H1 (cell line): ENCODE data around the gene CCDC191. TPM values are rescaled to one million over a fixed set of nuclear protein-coding genes. Genes with fewer than 3 reads are reported as not detected.

Source experiments
- CTCF ChIA-PET: fragments of 300-600 bp; sonication (Branson Sonifier 250); formaldehyde crosslinking; loops from one replicate; lab custom pipeline; 2021; ENCODE audit not compliant: partially characterized antibody; lab: Charles Lee
- POLR2A ChIA-PET: fragments of 300-600 bp; sonication (Branson Sonifier 250); formaldehyde crosslinking; loops from one replicate; lab custom pipeline; 2021; ENCODE audit warnings: inconsistent platforms; ENCODE audit not compliant: partially characterized antibody; lab: Charles Lee
- DNase-seq, 2 experiments: peaks; one replicate each; pipeline versions ENCODE4 v3.0.0 to v3.0.0-alpha.2; 2010 to 2022; ENCODE audit warnings: low spot score in 2 of 2, low read depth in 1 of 2, mixed read lengths in 1 of 2
- FAIRE-seq: peaks from 2 replicates; lab custom pipeline; 2011; peaks lifted over from hg19 to GRCh38; lab: Jason Lieb, UNC
- H2AFZ ChIP-seq: 2 replicates; pipeline ENCODE4 v1.8.1; 2012; ENCODE audit warnings: low read length, inconsistent platforms
- H2AK5ac ChIP-seq: 2 replicates; pipeline ENCODE4 v1.6.1; 2013; ENCODE audit warnings: low read depth, low read length
- H2BK120ac ChIP-seq: replicated peaks from 2 replicates; pipeline ENCODE3; 2013; ENCODE audit warnings: low read depth, low read length, inconsistent platforms
- H2BK12ac ChIP-seq: 2 replicates; pipeline ENCODE4 v1.6.1; 2013; ENCODE audit warnings: low read depth, low read length
- H2BK15ac ChIP-seq: 2 replicates; pipeline ENCODE4 v1.6.1; 2013; ENCODE audit warnings: low read length
- H2BK20ac ChIP-seq: 2 replicates; pipeline ENCODE4 v1.6.1; 2013; ENCODE audit warnings: low read length
- H2BK5ac ChIP-seq: 2 replicates; pipeline ENCODE4 v1.6.1; 2013; ENCODE audit warnings: low read depth, low read length
- H3K14ac ChIP-seq: 2 replicates; pipeline ENCODE4 v1.6.1; 2013; ENCODE audit warnings: inconsistent platforms; ENCODE audit not compliant: insufficient read length
- H3K18ac ChIP-seq: 2 replicates; pipeline ENCODE4 v1.6.1; 2013; ENCODE audit warnings: low read length; ENCODE audit errors: extremely low read depth
- H3K23ac ChIP-seq: 2 replicates; pipeline ENCODE4 v1.6.1; 2013; ENCODE audit warnings: inconsistent platforms; ENCODE audit not compliant: insufficient read length
- H3K23me2 ChIP-seq: 2 replicates; pipeline ENCODE4 v1.6.1; 2013; ENCODE audit warnings: low read depth, low read length
- H3K27ac ChIP-seq: 2 replicates; pipeline ENCODE4 v1.6.1; 2011; ENCODE audit warnings: low read depth, low read length, inconsistent platforms
- H3K27me3 ChIP-seq, 4 experiments: replicated peaks in 1 of 4; 1 replicate in 1 of 4; 2 replicates in 3 of 4; pipeline versions ENCODE4 v1.6.1 to v1.8.1; 2011 to 2013; ENCODE audit warnings: low read length in 3 of 4, mild to moderate bottlenecking in 3 of 4, inconsistent platforms in 2 of 4, mixed read lengths in 2 of 4, moderate library complexity in 1 of 4; ENCODE audit not compliant: control insufficient read depth in 3 of 4, insufficient read depth in 3 of 4; ENCODE audit errors: extremely low read depth in 1 of 4
- H3K36me3 ChIP-seq, 4 experiments: 2 replicates each; pipeline versions ENCODE4 v1.6.1 to v1.8.1; 2011 to 2013; ENCODE audit warnings: mild to moderate bottlenecking in 4 of 4, low read length in 3 of 4, moderate library complexity in 2 of 4, control low read depth in 1 of 4, inconsistent platforms in 1 of 4; ENCODE audit not compliant: insufficient read depth in 4 of 4, control insufficient read depth in 2 of 4
- H3K4ac ChIP-seq: replicated peaks from 2 replicates; pipeline ENCODE3; 2013; ENCODE audit warnings: low read length, low read depth, mixed read lengths, inconsistent platforms; ENCODE audit not compliant: insufficient read length
- H3K4me1 ChIP-seq, 4 experiments: replicated peaks in 1 of 4; 1 replicate in 1 of 4; 2 replicates in 3 of 4; pipeline versions ENCODE4 v1.6.1 to v1.8.1; 2011 to 2013; ENCODE audit warnings: low read length in 3 of 4, inconsistent platforms in 2 of 4, mixed read lengths in 1 of 4; ENCODE audit not compliant: insufficient read depth in 4 of 4, control insufficient read depth in 3 of 4
- H3K4me2 ChIP-seq, 2 experiments: 2 replicates each; pipeline versions ENCODE4 v1.6.1 to v1.8.1; 2011 to 2013; ENCODE audit warnings: low read depth in 2 of 2, low read length in 2 of 2, control low read depth in 1 of 2, inconsistent platforms in 1 of 2, mild to moderate bottlenecking in 1 of 2; ENCODE audit not compliant: insufficient read depth in 1 of 2
- H3K4me3 ChIP-seq, 4 experiments: fragments of 200-600, 300-600 bp in 1 of 4; sonication (generic), shearing (Covaris generic), sonication (Bioruptor Twin) in 1 of 4; 2 replicates each; pipeline versions ENCODE4 v1.5.1 to v1.8.1; 2011 to 2016; ENCODE audit warnings: low read length in 4 of 4, low read depth in 3 of 4, control low read depth in 2 of 4, inconsistent platforms in 2 of 4, mild to moderate bottlenecking in 2 of 4, mixed read lengths in 1 of 4, moderate library complexity in 1 of 4; ENCODE audit not compliant: insufficient read depth in 2 of 4; ENCODE audit errors: extremely low read depth in 1 of 4
- H3K56ac ChIP-seq: replicated peaks from 2 replicates; pipeline ENCODE3; 2013; ENCODE audit warnings: low read depth, mild to moderate bottlenecking, mixed read lengths, low read length, inconsistent platforms; ENCODE audit not compliant: insufficient read length
- H3K79me1 ChIP-seq: 2 replicates; pipeline ENCODE4 v1.6.1; 2013; ENCODE audit warnings: low read depth, low read length, control low read depth
- H3K79me2 ChIP-seq, 2 experiments: 2 replicates each; pipeline versions ENCODE4 v1.6.1 to v1.8.1; 2012 to 2013; ENCODE audit warnings: low read length in 2 of 2, mild to moderate bottlenecking in 2 of 2, inconsistent platforms in 1 of 2; ENCODE audit not compliant: insufficient read depth in 2 of 2, control insufficient read depth in 1 of 2
- H3K9ac ChIP-seq, 4 experiments: replicated peaks in 1 of 4; 1 replicate in 1 of 4; 2 replicates in 3 of 4; pipeline versions ENCODE4 v1.6.1 to v1.8.1; 2011 to 2013; ENCODE audit warnings: low read depth in 3 of 4, low read length in 3 of 4, control low read depth in 2 of 4, mild to moderate bottlenecking in 2 of 4, moderate library complexity in 2 of 4, inconsistent platforms in 1 of 4; ENCODE audit errors: extremely low read depth in 1 of 4
- H3K9me3 ChIP-seq, 2 experiments: 2 replicates each; pipeline versions ENCODE4 v1.6.1 to v1.8.1; 2012 to 2013; ENCODE audit warnings: mild to moderate bottlenecking in 2 of 2, moderate library complexity in 2 of 2, control low read depth in 1 of 2, inconsistent platforms in 1 of 2, low read depth in 1 of 2, low read length in 1 of 2, mixed read lengths in 1 of 2; ENCODE audit not compliant: insufficient read depth in 2 of 2
- H4K20me1 ChIP-seq, 2 experiments: replicated peaks in 1 of 2; 2 replicates each; pipeline versions ENCODE3 to v1.8.1; 2011 to 2013; ENCODE audit warnings: inconsistent platforms in 2 of 2, low read length in 2 of 2, mild to moderate bottlenecking in 1 of 2; ENCODE audit not compliant: insufficient read depth in 2 of 2, control insufficient read depth in 1 of 2
- H4K5ac ChIP-seq: 2 replicates; pipeline ENCODE4 v1.6.1; 2013; ENCODE audit warnings: low read length, low read depth, mixed read lengths, inconsistent platforms; ENCODE audit not compliant: insufficient read length
- H4K8ac ChIP-seq: 2 replicates; pipeline ENCODE4 v1.8.0; 2013; ENCODE audit warnings: mild to moderate bottlenecking, moderate library complexity, low read length, inconsistent platforms; ENCODE audit not compliant: insufficient read depth; ENCODE audit errors: extremely low read depth
- H4K91ac ChIP-seq: replicated peaks from 2 replicates; pipeline ENCODE3; 2013; ENCODE audit warnings: low read length, mixed read lengths, inconsistent platforms; ENCODE audit not compliant: insufficient read length
- CREB1 ChIP-seq: IDR thresholded peaks from 2 replicates; pipeline ENCODE4 v1.6.1; 2012; ENCODE audit warnings: inconsistent platforms
- EGR1 ChIP-seq: IDR thresholded peaks from 2 replicates; pipeline ENCODE4 v1.6.1; 2011; ENCODE audit warnings: low read depth, low read length, borderline replicate concordance
- EP300 ChIP-seq, 2 experiments: IDR thresholded peaks; 1 replicate in 1 of 2; 2 replicates in 1 of 2; pipeline ENCODE4 v1.6.1; 2011 to 2012; ENCODE audit warnings: low read depth in 2 of 2, low read length in 2 of 2, mild to moderate bottlenecking in 2 of 2, borderline replicate concordance in 1 of 2, inconsistent platforms in 1 of 2, moderate library complexity in 1 of 2
- GTF2F1 ChIP-seq: IDR thresholded peaks from 2 replicates; pipeline ENCODE4 v1.6.1; 2012; ENCODE audit warnings: low read depth, low read length, improper control_type of control experiment, borderline replicate concordance
- HDAC2 ChIP-seq, 2 experiments: fragments of 300-600 bp in 1 of 2; sonication (generic) in 1 of 2; IDR thresholded peaks; 2 replicates each; pipeline ENCODE4 v1.6.1; 2011 to 2012; ENCODE audit warnings: low read depth in 2 of 2, low read length in 2 of 2, mild to moderate bottlenecking in 2 of 2, moderate library complexity in 2 of 2, borderline replicate concordance in 1 of 2, inconsistent platforms in 1 of 2
- SIRT6 ChIP-seq: IDR thresholded peaks from one replicate; pipeline ENCODE4 v1.7.1; 2012; ENCODE audit warnings: low read length, inconsistent platforms
- TBP ChIP-seq: IDR thresholded peaks from 2 replicates; pipeline ENCODE4 v1.6.1; 2011; ENCODE audit warnings: low read depth, low read length, improper control_type of control experiment
- USF2 ChIP-seq: IDR thresholded peaks from 2 replicates; pipeline ENCODE4 v1.6.1; 2011; ENCODE audit warnings: low read length, improper control_type of control experiment
- WGBS, 2 experiments: shearing (Covaris generic) in 1 of 2; methylation state at CpG; one replicate each; pipeline versions ENCODE4 v1.1.6 to v1.1.7; 2013 to 2015; ENCODE audit warnings: low lambda C conversion rate in 2 of 2, mixed read lengths in 2 of 2, inconsistent platforms in 1 of 2, low coverage in 1 of 2, missing lambda C conversion rate in 1 of 2; ENCODE audit not compliant: insufficient replicate concordance in 2 of 2, insufficient coverage in 1 of 2, insufficient read length in 1 of 2; ENCODE audit errors: extremely low coverage in 1 of 2, missing lambda C conversion rate in 1 of 2; 5-methylcytosine and 5-hydroxymethylcytosine counted together
- polyA plus RNA-seq, 7 experiments: library from polyadenylated mRNA; depleted of rRNA in 3 of 7; stranded (reverse) in 5 of 7; unstranded in 2 of 7; fragments of >200 nt in 5 of 7; fragments of 200-250 nt in 2 of 7; gene quantifications; 1 replicate in 5 of 7; 2 replicates in 1 of 7; 4 replicates in 1 of 7; pipeline versions ENCODE4 v1.2.1 to v1.2.3, GENCODE V29; 2011 to 2013; ENCODE audit warnings: missing spikeins in 2 of 7, mixed read lengths in 2 of 7
- total RNA-seq: library from RNA; stranded (reverse); fragmentation: NEBNext Ultra II Directional; extraction: Animal tissue kit (Norgen Biotek cat#: 25700); gene quantifications from 2 replicates; pipeline ENCODE4 v1.2.1, GENCODE V29; 2021

The CCDC191 gene
- total and polyA plus RNA-seq, 2 of the 8 experiments (the other 6 are each of a cell fraction or from before 2014, with no cell fraction given) = 0.65 to 1.3 TPM

GRCh38 chr3:113927556-113927955, 128.8 kb downstream of the CCDC191 start:
- ChIA-PET CTCF (interaction anchor here (0.9 to 1.1 kb wide), 4 partner anchors 10 to 105 kb away, joined by 3 to 4 read pairs (median 4); no protein-coding TSS in a partner anchor), POLR2A (no interaction called here)
- H4K8ac ChIP-seq = no peak overlapping the region
- H3K27ac ChIP-seq = no peak overlapping the region
- H2BK12ac ChIP-seq = no peak overlapping the region
- 100% methylated on average over 5 of the region's 5 CpGs; no CpG with 5 or more reads in 1 of the 2 experiments for WGBS, 2 experiments
- H3K36me3 ChIP-seq = no peaks in the 10 kb centered on the region
- no peak for DNase-seq
- H2AK5ac ChIP-seq = no peak overlapping the region
- no peak overlapping the region for H3K9ac ChIP-seq
- H3K14ac ChIP-seq = no peak overlapping the region
- H3K79me1 ChIP-seq = no peaks in the 10 kb centered on the region
- no peak overlapping the region for H2BK20ac ChIP-seq
- no peak overlapping the region for H2BK120ac ChIP-seq
- no peak overlapping the region for H2BK15ac ChIP-seq
- no peak overlapping the region for H2AFZ ChIP-seq
- no peak overlapping the region for H4K5ac ChIP-seq
- TF ChIP-seq USF2 (no peak), HDAC2 (IDR thresholded peaks at IDR 0.05; ENCODE audit: borderline replicate concordance in 1 of 2, low read depth in 2 of 2, low read length in 2 of 2) (no peak), GTF2F1 (no peak), EP300 (IDR thresholded peaks at IDR 0.05; ENCODE audit: borderline replicate concordance in 1 of 2, low read depth in 2 of 2, low read length in 2 of 2) (no peak), TBP (no peak), EGR1 (no peak), SIRT6 (no peak), CREB1 (no peak)
- H3K4me1 ChIP-seq = no peaks in the 10 kb centered on the region; a peak in 1 of 7 replicates
- H4K91ac ChIP-seq = no peak overlapping the region
- no peaks in the 10 kb centered on the region for H3K79me2 ChIP-seq
- H3K4ac ChIP-seq = no peak overlapping the region
- H3K23me2 ChIP-seq = no peaks in the 10 kb centered on the region
- no peak overlapping the region for H3K4me3 ChIP-seq
- H3K9me3 ChIP-seq = no peaks in the 10 kb centered on the region; a peak in 1 of 4 replicates
- H4K20me1 ChIP-seq = no peaks in the 10 kb centered on the region
- no peak overlapping the region for H3K23ac ChIP-seq
- H3K18ac ChIP-seq = no peak overlapping the region
- FAIRE-seq = no peak
- H3K4me2 ChIP-seq = no peak overlapping the region
- H3K27me3 ChIP-seq = no peaks in the 10 kb centered on the region
- H3K56ac ChIP-seq = no peak overlapping the region
- H2BK5ac ChIP-seq = no peak overlapping the region
